Activated CD4-positive, alpha-beta T cell treated with anti-CD3 and anti-CD28 coated beads for 48 hours (primary cell): ENCODE data around the gene CHMP5.

Experiments
- DNase-seq: peaks from one replicate; pipeline ENCODE4 v3.0.0-alpha.2; 2020

The CHMP5 gene

GRCh38 chr9:33264473-33265177 is at the start of gene CHMP5, which contains the start of gene BAG1:
Gene CHMP5 (plus strand): TSS chr9:33265049. CDS start chr9:33265079, 30 bp downstream.
Gene BAG1 (minus strand): TSS chr9:33264708.
- peak; percentile 100 for DNase-seq

- no peak for DNase-seq
Measured at GRCh38 chr9:33220681-33221567, 43.9 kb upstream of the CHMP5 start.

GRCh38 chr9:33221568-33221884 is 43.3 kb upstream of the CHMP5 start:
- no peak for DNase-seq

GRCh38 chr9:33222031-33222430 is 42.8 kb upstream of the CHMP5 start:
- DNase-seq: no peak

GRCh38 chr9:33223696-33224095 is 41.2 kb upstream of the CHMP5 start:
- no peak for DNase-seq

GRCh38 chr9:33225319-33226147 is 39.3 kb upstream of the CHMP5 start:
- peak; percentile 80 for DNase-seq

- DNase-seq: no peak
Measured at GRCh38 chr9:33227008-33227398, 37.8 kb upstream of the CHMP5 start.

GRCh38 chr9:33227741-33228140 is 37.1 kb upstream of the CHMP5 start:
- DNase-seq: no peak

- no peak for DNase-seq
Measured at GRCh38 chr9:33228606-33229005, 36.2 kb upstream of the CHMP5 start.

GRCh38 chr9:33229359-33230114 is 35.3 kb upstream of the CHMP5 start:
- DNase-seq: no peak

GRCh38 chr9:33230756-33231622 is 33.9 kb upstream of the CHMP5 start:
- DNase-seq: no peak

GRCh38 chr9:33231623-33231942 is 33.3 kb upstream of the CHMP5 start:
- no peak for DNase-seq

GRCh38 chr9:33232815-33233214 is 32.0 kb upstream of the CHMP5 start:
- DNase-seq: no peak

- DNase-seq: peak; percentile 30
Measured at GRCh38 chr9:33233626-33234342, 31.1 kb upstream of the CHMP5 start.

GRCh38 chr9:33234511-33235467 is 30.1 kb upstream of the CHMP5 start:
- no peak for DNase-seq

GRCh38 chr9:33236571-33236970 is 28.3 kb upstream of the CHMP5 start:
- no peak for DNase-seq

GRCh38 chr9:33239921-33240320 is 24.9 kb upstream of the CHMP5 start, which contains the start of gene SPINK4:
Gene SPINK4 (plus strand): TSS chr9:33240167. CDS start chr9:33240209, 42 bp downstream.
- DNase-seq: no peak

- DNase-seq: no peak
Measured at GRCh38 chr9:33241298-33241697, 23.6 kb upstream of the CHMP5 start.

GRCh38 chr9:33242609-33243134 is 22.2 kb upstream of the CHMP5 start:
- DNase-seq: no peak
